SU-DHL-6 (cell line): ENCODE measurements around the gene FGD5.

Experiments
- CTCF ChIP-seq: fragments of 200-600 bp; sonication (generic); IDR thresholded peaks from one replicate; pipeline ENCODE4 v1.5.1; 2017; ENCODE audit warnings: antibody characterized with exemption, mild to moderate bottlenecking, low read length, moderate library complexity; ENCODE audit not compliant: insufficient read depth, poor library complexity, severe bottlenecking
- EZH2phosphoT487 ChIP-seq: fragments of 200-600 bp; sonication (generic), shearing (Covaris generic); conservative IDR thresholded peaks from 2 replicates; pipeline ENCODE4 v1.6.1; 2018; ENCODE audit warnings: mild to moderate bottlenecking, antibody characterized with exemption, low read length, moderate library complexity, mixed read lengths

DNA sequence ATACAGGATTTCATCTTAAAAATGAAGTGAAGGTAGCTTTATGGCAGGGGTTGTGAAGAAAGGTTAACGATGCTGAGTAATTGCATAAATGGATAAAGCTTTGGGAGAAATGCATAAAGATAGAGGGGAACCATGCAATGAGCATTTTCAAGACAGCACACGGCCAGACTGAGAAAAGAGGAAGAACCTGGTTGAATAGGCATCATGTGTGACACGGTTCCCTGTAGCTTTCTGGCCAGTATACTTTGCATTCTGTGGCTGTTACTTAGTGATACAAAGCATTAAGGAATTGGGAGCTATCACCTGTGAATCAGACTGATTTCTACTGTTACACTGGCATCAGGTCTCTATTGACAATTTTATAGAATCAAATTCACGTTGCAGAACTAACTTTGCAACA lies 161.9 kb downstream of the FGD5 start:
- TF ChIP-seq CTCF = no peak
- no peak for TF ChIP-seq EZH2phosphoT487
